ENCODE results near the gene IFI27. TPM values are rescaled to one million over a fixed set of nuclear protein-coding genes. Genes with fewer than 3 reads are reported as not detected.

Gene IFI27
- total RNA-seq, 1 experiment from 2014 or later, result 2.6 TPM

DNA sequence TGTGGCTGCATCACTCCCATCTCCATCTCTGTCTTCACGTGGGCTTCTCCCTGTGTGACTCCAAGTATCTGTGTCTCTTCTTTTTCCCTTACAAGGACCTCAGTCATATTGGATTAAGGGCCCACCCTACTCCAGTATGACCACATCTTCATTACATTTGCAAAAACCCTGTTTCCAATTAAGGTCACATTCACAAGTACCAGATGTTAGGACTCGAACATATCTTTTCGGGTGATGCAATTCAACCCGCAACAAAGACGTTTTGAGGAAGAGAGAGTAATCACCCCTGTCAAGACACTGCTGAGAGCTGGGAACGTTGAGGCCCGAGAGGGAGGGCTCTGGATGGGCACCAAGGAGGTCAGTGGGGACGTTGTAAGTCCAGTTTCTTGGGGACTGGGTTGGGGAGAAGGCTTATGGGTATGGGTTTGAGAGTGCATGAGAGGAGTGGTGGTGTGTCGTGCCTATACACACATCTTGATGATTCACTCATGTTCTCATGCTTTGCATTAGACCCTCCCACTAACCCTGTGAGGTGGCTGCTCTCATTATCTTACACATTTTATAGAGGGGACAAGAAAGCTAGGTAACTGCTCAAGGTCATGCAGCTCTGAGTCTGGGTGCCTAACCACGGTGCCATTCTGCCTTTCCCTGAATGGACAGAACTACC lies 12.1 kb upstream of the IFI27 start:
- H3K9me3 Mint-ChIP-seq (ENCODE audit: unreplicated experiment), result no peaks in the 10 kb centered on the region
- H3K36me3 ChIP-seq (ENCODE audit: control insufficient read depth, insufficient read depth, low read length), result no peaks in the 10 kb centered on the region
- H3K4me3 Mint-ChIP-seq (ENCODE audit: unreplicated experiment), result no peak overlapping the region
- H3K27ac Mint-ChIP-seq (ENCODE audit: unreplicated experiment), result no peak overlapping the region
- TF ChIP-seq, protein P1, sequence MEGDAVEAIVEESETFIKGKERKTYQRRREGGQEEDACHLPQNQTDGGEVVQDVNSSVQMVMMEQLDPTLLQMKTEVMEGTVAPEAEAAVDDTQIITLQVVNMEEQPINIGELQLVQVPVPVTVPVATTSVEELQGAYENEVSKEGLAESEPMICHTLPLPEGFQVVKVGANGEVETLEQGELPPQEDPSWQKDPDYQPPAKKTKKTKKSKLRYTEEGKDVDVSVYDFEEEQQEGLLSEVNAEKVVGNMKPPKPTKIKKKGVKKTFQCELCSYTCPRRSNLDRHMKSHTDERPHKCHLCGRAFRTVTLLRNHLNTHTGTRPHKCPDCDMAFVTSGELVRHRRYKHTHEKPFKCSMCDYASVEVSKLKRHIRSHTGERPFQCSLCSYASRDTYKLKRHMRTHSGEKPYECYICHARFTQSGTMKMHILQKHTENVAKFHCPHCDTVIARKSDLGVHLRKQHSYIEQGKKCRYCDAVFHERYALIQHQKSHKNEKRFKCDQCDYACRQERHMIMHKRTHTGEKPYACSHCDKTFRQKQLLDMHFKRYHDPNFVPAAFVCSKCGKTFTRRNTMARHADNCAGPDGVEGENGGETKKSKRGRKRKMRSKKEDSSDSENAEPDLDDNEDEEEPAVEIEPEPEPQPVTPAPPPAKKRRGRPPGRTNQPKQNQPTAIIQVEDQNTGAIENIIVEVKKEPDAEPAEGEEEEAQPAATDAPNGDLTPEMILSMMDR (IDR thresholded peaks at IDR 0.05; ENCODE audit: insufficient read depth in 1 of 2, low read depth in 1 of 2, low read length in 1 of 2, severe bottlenecking in 1 of 2, unreplicated experiment in 1 of 2), result no peak
- no peaks in the 10 kb centered on the region for H3K9me3 ChIP-seq
- H3K4me3 ChIP-seq (ENCODE audit: low read depth, low read length), result no peak overlapping the region
- DNase-seq, result no peak
- CTCF ChIA-PET, result no interaction called here
- H3K27me3 ChIP-seq (replicated peaks; ENCODE audit: control insufficient read depth, insufficient read depth, low read length), result no peaks in the 10 kb centered on the region
- peaks cover 4% of the 10 kb centered on the region for H3K36me3 Mint-ChIP-seq (ENCODE audit: insufficient read depth, unreplicated experiment)
- no peaks in the 10 kb centered on the region for H3K4me1 Mint-ChIP-seq (ENCODE audit: low read depth, unreplicated experiment)
- no peaks in the 10 kb centered on the region for H3K4me1 ChIP-seq
- BruUV-seq (replicated peaks), result no TSS peak
- intact Hi-C loops (cut with micrococcal nuclease; ENCODE audit: unreplicated experiment), result no loop called here
- POLR2A ChIA-PET, result no interaction called here
- no peaks in the 10 kb centered on the region for H3K27me3 Mint-ChIP-seq (ENCODE audit: insufficient read depth, unreplicated experiment)

DNA sequence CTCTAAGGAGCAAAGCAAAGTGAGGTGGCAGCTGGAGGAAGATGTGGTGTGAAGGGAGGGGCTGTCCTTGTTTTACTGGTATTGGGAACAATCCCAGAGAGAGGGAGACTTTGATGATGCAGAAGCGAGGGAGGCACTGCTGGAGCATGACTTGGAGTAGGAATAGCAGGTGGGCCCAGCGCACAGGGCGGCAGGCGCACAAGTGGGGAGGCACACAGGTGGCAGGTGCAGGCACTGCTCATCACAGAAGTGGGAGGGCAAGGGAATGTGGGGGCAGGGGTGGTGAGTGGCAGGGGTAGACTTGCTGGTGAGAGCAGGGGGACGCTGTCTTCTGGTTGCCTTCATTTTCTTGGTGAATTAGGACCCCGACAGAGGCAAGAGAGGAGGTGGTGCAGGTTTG lies 11.5 kb upstream of the IFI27 start:
- no peak for DNase-seq
- BruUV-seq (replicated peaks), result no TSS peak
- H3K4me1 Mint-ChIP-seq (ENCODE audit: low read depth, unreplicated experiment), result no peaks in the 10 kb centered on the region

DNA sequence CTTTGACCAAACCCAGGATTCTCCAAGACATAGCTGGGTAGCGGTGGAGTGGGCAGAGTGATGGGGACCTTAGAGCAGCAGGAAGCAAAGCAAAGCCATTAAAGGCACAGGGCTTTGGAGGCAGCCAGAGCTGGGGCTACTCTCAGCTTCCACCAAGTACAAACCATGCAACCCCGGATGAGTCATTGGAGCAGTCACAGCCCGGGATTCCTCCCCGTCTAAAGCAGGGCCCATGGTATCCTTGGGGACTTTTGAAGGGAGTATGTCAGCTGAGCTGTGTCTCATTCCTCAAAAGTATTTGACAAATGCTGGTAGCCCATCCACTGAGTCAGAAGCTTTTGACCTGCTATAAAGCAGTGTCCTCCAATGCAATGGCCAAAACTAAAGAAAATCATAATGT lies 9.7 kb upstream of the IFI27 start:
- peaks cover 4% of the 10 kb centered on the region for H3K36me3 Mint-ChIP-seq (ENCODE audit: insufficient read depth, unreplicated experiment)
- H3K27me3 Mint-ChIP-seq (ENCODE audit: insufficient read depth, unreplicated experiment), result no peaks in the 10 kb centered on the region
- H3K36me3 ChIP-seq (ENCODE audit: control insufficient read depth, insufficient read depth, low read length), result no peaks in the 10 kb centered on the region
- no peak overlapping the region for H3K4me3 Mint-ChIP-seq (ENCODE audit: unreplicated experiment)
- TF ChIP-seq, protein P1 (IDR thresholded peaks at IDR 0.05; ENCODE audit: insufficient read depth in 1 of 2, low read depth in 1 of 2, low read length in 1 of 2, severe bottlenecking in 1 of 2, unreplicated experiment in 1 of 2), result no peak
- H3K27ac Mint-ChIP-seq (ENCODE audit: unreplicated experiment), result no peak overlapping the region
- H3K4me1 Mint-ChIP-seq (ENCODE audit: low read depth, unreplicated experiment), result no peaks in the 10 kb centered on the region
- CTCF ChIA-PET, result no interaction called here
- POLR2A ChIA-PET, result no interaction called here
- H3K4me1 ChIP-seq, result no peaks in the 10 kb centered on the region
- H3K27me3 ChIP-seq (replicated peaks; ENCODE audit: control insufficient read depth, insufficient read depth, low read length), result no peaks in the 10 kb centered on the region
- H3K9me3 Mint-ChIP-seq (ENCODE audit: unreplicated experiment), result no peaks in the 10 kb centered on the region
- BruUV-seq (replicated peaks), result no TSS peak
- no peaks in the 10 kb centered on the region for H3K9me3 ChIP-seq
- no peak overlapping the region for H3K4me3 ChIP-seq (ENCODE audit: low read depth, low read length)
- DNase-seq, result no peak
- intact Hi-C loops (cut with micrococcal nuclease; ENCODE audit: unreplicated experiment), result no loop called here

More for the DNA sequence above, 11.5 kb upstream of the IFI27 start:
- H3K9me3 Mint-ChIP-seq (ENCODE audit: unreplicated experiment), result no peaks in the 10 kb centered on the region
- no peaks in the 10 kb centered on the region for H3K4me1 ChIP-seq
- no peaks in the 10 kb centered on the region for H3K9me3 ChIP-seq
- TF ChIP-seq, protein P1 (IDR thresholded peaks at IDR 0.05; ENCODE audit: insufficient read depth in 1 of 2, low read depth in 1 of 2, low read length in 1 of 2, severe bottlenecking in 1 of 2, unreplicated experiment in 1 of 2), result no peak
- ChIA-PET CTCF (interaction anchor here (0.7 kb wide), 1 partner anchor 39 kb away, joined by 4 read pairs; no protein-coding TSS in a partner anchor), POLR2A (no interaction called here)
- H3K27me3 ChIP-seq (replicated peaks; ENCODE audit: control insufficient read depth, insufficient read depth, low read length), result no peaks in the 10 kb centered on the region
- H3K4me3 Mint-ChIP-seq (ENCODE audit: unreplicated experiment), result no peak overlapping the region
- H3K27ac Mint-ChIP-seq (ENCODE audit: unreplicated experiment), result no peak overlapping the region
- H3K36me3 ChIP-seq (ENCODE audit: control insufficient read depth, insufficient read depth, low read length), result no peaks in the 10 kb centered on the region
- no peaks in the 10 kb centered on the region for H3K27me3 Mint-ChIP-seq (ENCODE audit: insufficient read depth, unreplicated experiment)
- intact Hi-C loops (cut with micrococcal nuclease; ENCODE audit: unreplicated experiment), result no loop called here
- H3K4me3 ChIP-seq (ENCODE audit: low read depth, low read length), result no peak overlapping the region
- H3K36me3 Mint-ChIP-seq (ENCODE audit: insufficient read depth, unreplicated experiment), result peaks cover 4% of the 10 kb centered on the region

All from Caco-2 (cell line).